Islet precursor cell (in vitro differentiated cells): Measurements from ENCODE around the gene FDXR.
A peak's percentile ranks its signal among the peaks of the same experiment; 100 is the strongest.

ENCODE experiments used
- DNase-seq: peaks from one replicate; pipeline ENCODE4 v3.0.0-alpha.2; 2018

FDXR gene

GRCh38 chr17:74898376-74898946 lies 25.7 kb upstream of the FDXR start:
- peak; percentile 52 for DNase-seq

DNA sequence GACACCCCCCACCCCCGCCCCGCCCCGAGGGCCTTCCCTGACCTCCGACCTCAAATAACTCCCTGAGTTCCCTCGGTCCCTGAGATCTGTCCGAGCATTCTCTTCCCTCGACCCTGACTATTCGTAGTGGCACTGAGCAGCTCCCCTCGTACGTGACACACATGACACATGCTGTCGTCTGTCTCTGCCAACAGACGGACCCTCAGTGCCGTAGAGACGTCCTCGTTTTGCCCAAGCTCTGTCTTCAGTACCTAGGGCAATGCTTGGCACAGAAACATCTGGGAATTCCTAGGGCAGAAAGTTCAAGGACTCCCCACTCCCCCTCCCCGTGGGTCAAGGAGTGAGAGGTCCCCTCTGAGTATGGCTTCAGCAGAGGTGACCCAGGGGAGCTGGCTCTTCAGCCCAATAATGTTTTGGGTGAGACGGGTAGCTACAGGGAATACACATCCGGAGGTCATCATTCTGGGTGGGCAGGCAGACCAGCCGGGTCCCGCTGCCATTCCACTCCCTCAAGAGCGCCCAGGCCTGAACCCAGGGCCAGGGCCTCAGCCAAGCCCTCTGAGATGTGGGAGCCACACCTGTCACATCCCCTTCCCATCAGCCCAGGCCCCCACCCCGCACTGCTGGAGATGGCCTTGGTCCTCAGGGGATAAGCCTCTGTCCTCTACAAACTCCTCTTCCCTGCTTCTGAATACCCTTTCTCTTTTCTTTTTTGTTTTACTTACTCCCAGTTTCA lies 21.3 kb upstream of the FDXR start:
- DNase-seq: peak; percentile 53

DNA sequence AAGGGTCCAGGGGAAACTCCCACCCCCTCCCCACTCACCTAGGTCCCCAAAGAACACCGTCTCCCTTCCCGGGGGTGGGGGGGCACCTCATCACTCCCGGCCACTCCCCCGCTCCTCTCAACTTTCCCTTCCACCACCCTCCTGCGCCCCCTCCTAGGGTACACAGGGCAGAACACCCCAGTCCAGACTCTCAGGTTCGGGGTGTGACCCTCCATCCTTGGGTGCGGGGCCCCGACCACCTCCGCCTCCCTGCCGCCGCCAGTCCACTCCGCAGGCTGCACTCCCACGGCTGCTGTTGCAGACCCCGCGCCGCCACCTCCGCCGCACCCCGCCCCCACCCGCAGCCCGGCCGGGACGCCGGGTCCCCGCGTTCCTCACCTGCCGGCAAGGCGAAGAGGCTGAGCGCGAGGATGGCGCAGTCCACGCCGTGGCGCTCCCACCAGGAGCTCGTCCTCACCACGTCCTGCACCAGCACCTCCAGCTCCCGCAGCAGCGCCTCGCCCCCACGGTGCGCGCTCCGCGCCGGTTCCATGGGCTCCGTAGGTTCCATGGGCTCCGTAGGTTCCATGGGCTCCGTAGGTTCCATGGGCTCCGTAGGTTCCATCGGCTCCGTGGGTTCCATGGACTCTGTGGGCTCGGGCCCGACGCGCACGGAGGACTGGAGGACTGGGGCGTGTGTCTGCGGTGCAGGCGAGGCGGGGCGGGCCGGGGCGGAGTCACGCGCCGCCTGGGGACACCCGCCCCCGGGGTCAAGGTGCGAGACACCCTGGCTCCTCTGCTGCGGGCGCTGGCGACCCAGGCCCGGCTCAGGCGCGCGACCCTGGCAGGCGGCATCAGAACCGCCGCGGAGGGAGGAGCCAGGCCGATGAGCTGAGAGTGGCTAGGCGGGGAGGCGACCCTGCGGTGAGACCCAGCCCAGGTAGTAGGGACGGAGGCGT lies 20.4 kb upstream of the FDXR start, which contains the start of gene FADS6:
Gene FADS6 (minus strand): TSS at position 660 of the 938 bp plus-strand sequence. CDS start 38 bp downstream, at position 622.
- DNase-seq: peak; percentile 66

DNA sequence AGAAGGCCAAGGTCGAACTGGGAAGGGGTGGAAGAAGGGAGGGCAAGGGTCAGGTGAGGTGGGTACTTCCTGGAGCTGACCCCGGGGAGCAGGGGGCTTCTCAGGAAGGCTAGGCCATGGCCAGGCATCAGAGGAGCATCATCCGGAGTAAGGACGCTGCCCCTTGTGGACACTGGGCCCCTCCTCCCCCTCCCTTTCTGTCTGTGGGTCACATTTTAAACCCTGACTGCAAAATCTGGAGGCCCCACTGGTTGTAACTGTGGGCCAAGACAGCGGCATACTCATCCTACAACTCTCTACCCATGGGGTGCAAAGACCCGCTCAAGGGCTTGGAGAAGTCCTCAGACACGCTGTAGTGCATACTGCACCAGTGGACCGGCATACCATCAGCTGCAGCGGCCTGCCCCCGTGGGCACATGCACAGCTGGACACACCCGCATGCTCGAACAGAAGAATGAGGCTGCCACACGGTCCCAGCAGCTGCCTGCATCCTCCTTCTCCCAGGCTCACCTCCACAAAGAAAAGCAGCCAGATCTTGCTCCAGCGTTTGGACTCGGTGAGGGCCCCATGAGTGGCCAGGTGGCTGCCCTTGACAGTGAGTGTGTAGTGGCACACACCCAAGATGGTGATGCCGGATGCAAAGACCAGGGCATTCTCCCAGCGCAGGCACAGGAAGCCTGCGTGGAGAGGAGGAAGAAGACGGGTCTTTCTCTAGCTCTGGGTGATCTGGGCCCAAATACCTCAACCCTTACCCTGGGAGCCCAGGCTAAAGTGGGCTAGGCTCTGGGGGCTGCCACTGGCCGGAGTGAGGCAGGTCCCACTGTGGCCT lies 19.4 kb upstream of the FDXR start:
- DNase-seq: peak; percentile 55

GRCh38 chr17:74890554-74890953 lies 17.8 kb upstream of the FDXR start:
- DNase-seq: peak; percentile 53

GRCh38 chr17:74888469-74888868 lies 15.7 kb upstream of the FDXR start:
- DNase-seq: peak; percentile 69

DNA sequence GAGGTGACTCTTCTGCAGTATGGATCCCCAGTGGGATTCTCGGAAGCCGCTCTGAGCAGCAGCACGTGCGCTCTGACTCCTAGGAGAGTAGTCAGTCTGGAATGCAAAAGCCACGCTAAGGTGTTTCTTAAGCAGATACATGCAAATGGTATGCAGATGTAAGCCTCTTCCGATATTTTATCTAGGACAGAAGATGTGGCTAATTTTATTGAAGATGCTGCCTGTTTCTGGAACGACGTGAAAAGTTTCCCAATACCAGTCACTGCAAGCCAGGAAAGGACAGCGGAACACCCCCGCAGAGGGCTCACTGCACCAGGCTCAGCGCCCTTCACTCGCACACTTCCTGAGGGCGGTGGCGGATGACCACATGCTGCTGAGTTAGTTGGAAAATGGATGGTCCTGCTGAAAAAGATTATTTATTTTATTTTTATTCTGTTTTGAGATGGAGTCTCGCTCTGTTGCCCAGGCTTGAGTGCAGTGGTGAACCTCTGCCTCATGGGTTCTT lies 10.5 kb upstream of the FDXR start:
- DNase-seq: no peak

GRCh38 chr17:74882517-74883240 lies 9.9 kb upstream of the FDXR start:
- no peak for DNase-seq

DNA sequence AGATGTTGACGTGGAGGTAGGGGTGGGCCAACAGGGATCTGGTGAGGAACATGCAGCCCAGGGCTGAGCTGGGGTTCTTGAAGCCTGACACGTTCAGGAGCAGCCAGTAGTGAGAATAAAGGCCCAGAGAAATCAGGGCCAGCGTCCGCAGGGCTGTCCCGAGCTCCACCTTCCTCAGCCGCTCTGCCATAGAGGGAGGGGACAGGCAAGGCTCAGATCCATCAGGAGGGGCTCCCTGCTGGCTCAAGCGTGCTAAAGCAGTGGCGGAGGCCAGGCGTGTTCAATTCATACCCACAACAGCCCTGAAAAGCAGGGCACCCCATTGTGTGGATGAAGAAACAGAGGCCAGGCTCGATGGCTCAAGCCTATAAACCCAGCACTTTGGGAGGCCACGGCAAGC lies 8.3 kb upstream of the FDXR start:
- no peak for DNase-seq

GRCh38 chr17:74879308-74879707 lies 6.5 kb upstream of the FDXR start:
- no peak for DNase-seq

- no peak for DNase-seq
Observed at GRCh38 chr17:74878658-74879057, 5.9 kb upstream of the FDXR start.

GRCh38 chr17:74877592-74878548 lies 5.1 kb upstream of the FDXR start:
- DNase-seq: no peak

DNA sequence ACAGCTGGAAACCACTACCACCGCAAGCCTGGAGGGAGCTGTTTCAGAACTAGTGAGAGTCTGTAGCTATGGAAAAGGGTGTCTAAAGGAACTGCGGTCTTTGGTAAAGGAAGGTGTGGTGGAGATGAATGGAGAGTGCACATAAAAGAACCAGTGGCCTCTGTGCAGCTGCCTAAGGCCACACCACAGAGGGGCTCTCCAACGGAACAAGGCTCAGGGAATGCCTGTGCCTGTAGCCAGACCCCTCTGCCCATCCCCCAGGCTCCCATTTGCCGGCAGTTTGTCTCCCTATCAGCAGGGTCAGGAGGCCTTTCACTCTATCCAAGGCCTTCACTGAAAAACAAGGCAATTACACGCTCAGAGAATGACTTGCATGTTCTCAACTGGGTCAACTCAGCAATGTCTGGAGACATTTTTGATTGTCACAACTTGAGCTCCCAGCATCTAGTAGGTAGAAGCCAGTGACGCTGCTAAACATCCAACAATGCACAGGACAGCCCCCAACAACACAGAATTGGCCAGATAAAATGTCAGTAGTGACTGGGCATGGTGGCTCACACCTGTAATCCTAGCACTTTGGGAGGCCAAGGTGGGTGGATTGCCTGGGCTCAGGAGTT lies 3.3 kb upstream of the FDXR start:
- no peak for DNase-seq

GRCh38 chr17:74875155-74875976 lies 2.6 kb upstream of the FDXR start:
- no peak for DNase-seq

- no peak for DNase-seq
Observed at GRCh38 chr17:74874615-74875037, 1.8 kb upstream of the FDXR start.

GRCh38 chr17:74873874-74874614 lies 1.2 kb upstream of the FDXR start:
- DNase-seq: no peak

DNA sequence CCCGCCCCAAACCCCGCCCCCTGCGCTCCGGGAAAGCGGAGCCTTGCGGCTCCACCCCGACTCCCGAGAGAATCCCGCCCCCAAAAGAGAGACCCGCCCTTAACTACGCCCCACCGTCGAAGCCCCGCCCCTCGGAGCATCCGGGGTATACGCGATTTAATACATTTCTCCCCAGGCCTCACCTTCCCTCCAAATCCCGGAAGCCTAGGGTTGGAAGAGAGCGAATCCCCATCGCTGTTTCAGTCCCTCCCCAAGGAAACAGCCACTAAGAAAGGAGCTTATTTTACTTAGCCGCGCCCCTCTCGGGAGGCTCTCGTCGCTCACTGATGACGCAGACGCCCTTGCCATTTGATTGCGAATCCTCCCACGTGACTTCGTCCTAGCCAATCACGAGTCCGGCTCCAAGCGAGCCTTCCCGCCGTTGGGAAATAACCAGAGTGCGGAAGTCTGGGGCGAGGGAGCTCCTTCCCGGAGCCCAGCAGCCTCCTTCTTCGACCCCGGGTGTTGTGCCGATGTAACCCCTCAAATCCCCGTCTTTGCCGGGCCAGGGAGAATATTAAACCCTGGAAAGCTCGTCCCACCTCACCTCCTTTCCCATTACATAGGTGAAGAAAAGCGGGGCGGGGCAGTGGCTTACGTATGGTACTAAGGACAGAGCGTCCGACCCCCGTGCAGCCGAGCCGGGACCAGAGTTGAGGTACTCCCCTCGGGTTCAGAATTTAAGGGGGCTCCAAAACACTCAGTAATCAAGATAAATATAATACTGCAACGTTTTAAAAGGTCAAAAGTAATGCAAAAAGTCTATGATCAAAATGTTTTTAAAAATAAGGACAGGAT lies 461 bp upstream of the FDXR start:
- peak; percentile 100 for DNase-seq
